Activated CD4-positive, alpha-beta T cell treated with anti-CD3 and anti-CD28 coated beads, Interleukin-2, Interleukin-4, amounts not matched to agents 100 ng/mL and 50 ng/mL, durations not matched to agents 16 hours and 8 hours (primary cell): ENCODE data around the gene NUAK1.
A peak's percentile ranks its signal among the peaks of the same experiment; 100 is the strongest.

Experiments used
- DNase-seq: peaks from one replicate; pipeline ENCODE4 v3.0.0-alpha.2; 2020; ENCODE audit warnings: low spot score

Gene NUAK1

GRCh38 chr12:106082216-106083175 is 56.3 kb downstream of the NUAK1 start:
- no peak for DNase-seq

DNA sequence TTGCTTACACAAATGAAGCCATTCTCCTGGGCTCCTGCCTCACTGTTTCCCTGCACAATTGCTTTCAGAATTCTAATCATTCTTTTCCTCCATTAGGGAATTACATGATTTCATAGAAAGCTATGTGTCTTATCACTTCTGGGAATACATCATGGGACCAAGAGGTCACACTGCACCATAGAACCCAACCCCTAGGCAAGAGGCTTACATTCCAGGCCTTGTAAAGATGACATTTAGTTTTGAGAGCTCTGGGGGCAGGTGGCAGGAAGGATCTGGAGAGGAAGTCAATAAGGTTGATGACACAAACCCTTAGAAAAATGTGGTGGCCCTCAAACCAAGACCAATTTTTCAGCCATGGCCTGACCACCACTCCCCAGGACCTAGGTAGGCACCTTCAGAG is 57.1 kb downstream of the NUAK1 start:
- DNase-seq = no peak

GRCh38 chr12:106080791-106081170 is 58.0 kb downstream of the NUAK1 start:
- no peak for DNase-seq

GRCh38 chr12:106080041-106080790 is 58.5 kb downstream of the NUAK1 start:
- no peak for DNase-seq

- DNase-seq = no peak
These were observed 59.5 kb downstream of the NUAK1 start for GRCh38 chr12:106079148-106079738.

- no peak for DNase-seq
These were observed 60.3 kb downstream of the NUAK1 start for GRCh38 chr12:106078358-106079010.

DNA sequence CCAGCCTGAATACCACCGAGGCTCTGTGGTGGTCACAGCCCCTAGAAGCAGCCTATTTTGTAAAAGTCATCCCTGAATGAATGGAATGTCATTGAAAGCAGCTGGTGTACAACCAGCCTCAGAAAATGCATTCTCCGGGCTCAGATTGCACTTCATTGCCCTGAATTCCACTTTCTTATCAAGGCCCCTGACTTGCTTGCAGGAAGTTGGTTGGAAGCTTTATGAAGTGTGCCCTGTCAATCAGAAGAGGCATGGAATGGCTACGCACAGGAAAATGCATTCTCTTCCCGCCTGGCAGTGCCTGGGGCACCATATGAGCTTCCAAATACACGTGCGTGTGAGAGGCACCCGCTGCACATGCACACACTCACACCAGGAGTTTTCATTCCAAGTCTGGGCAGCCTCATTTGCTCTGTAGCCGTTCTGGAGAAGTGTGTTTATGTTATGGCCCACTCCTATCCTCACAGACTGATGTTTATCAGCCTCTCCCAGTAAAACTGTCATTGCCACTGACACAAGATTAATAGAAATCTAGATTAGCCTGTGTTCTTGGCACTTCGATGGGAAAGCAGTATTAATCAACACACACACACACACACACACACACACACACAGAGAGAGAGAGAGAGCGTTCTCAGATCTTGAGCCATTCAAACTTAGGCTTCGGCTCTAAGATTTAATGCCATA is 63.9 kb downstream of the NUAK1 start:
- no peak for DNase-seq

DNA sequence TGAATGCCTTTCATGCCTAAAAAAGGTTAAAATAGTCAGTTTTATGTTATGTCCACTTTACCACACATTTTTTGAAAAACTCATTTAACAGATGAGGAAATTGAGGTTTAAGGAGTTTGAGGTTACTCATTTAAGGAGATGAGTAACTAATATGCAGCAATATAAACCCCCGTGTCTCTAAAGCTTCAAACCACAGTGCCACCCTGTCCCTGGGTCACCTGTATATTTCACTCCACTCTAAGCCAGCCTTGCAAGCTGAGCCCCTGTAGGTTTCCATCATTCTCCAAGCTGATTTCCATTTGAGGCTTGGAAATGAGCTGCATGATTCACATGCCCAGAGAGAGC is 64.4 kb downstream of the NUAK1 start:
- DNase-seq = peak; percentile 4

DNA sequence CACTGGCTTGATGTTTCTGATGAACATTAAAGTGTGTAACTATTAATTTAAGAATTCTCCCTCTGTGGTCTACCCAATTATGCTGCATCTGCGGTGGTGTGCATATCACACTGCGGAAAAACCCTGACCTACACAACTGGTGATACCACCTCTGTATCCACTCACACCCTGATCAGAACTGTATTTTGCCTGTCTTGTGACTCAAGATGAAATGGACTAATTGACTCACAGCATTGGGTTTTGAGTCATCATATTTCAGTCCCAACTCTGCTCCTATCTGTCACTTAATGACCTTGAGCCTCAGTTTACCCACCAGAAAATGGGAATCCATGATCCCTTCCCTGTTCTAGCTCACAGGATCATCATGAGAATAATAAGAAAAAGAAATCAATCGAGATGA is 65.6 kb downstream of the NUAK1 start:
- peak; percentile 51 for DNase-seq

DNA sequence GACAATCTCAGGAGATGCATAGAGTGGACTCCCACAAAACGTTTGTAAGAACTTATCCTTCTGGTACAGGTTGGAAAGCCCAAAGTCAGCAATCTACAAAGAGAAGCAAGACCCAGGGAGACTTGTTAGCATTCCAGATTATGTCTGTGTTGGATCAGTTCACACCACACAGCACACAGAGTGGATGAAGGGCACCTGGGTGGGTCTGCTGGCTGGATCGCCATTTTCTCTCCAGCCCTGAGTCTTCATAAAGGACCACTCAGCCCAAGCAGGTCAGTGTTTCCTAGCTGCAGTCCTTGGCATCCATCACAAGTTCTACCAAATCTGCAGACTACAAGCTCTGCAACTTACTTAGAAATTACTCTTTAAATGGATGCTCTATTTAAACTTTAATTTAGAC is 66.0 kb downstream of the NUAK1 start:
- no peak for DNase-seq

DNA sequence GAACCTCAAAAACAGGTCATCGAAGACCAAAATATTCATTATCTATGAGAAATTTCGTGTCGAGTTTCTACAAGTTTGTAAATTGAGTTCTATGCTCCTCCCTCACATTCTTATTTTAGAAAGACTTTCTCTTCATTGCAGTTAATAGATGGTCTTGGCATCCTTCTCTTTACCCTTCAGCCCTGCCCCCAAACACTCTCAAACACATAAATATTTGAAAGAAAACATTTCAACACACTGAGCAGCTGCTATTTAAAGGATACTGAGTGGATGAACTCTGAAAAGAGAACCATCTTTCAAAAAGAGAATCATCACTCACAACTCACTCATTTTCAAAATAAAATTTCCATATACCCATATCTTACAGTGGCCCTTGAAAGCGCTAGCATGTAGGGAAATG is 67.1 kb downstream of the NUAK1 start:
- DNase-seq = no peak

- no peak for DNase-seq
These were observed 68.1 kb downstream of the NUAK1 start for GRCh38 chr12:106070611-106071010.

- no peak for DNase-seq
These were observed 68.6 kb downstream of the NUAK1 start for GRCh38 chr12:106070147-106070546.

DNA sequence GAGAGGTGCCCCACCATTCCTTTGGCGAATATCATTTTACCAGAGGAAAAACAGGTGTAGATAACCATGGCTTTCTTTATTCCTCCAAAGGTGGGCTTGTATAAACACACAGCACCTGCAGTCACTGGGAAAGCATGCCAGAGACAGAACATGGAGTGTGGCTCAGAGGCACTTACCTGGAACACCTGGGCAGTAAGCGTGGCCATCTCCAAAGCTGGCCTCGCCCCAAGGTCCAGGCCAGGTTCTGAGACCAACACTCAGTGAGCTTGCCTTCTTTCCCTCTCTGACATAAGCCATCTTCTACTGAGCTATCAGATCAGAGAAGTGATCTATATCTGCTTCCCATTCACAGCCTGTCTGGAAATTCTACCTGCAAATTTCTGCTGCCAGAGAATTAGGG is 70.5 kb downstream of the NUAK1 start:
- no peak for DNase-seq

DNA sequence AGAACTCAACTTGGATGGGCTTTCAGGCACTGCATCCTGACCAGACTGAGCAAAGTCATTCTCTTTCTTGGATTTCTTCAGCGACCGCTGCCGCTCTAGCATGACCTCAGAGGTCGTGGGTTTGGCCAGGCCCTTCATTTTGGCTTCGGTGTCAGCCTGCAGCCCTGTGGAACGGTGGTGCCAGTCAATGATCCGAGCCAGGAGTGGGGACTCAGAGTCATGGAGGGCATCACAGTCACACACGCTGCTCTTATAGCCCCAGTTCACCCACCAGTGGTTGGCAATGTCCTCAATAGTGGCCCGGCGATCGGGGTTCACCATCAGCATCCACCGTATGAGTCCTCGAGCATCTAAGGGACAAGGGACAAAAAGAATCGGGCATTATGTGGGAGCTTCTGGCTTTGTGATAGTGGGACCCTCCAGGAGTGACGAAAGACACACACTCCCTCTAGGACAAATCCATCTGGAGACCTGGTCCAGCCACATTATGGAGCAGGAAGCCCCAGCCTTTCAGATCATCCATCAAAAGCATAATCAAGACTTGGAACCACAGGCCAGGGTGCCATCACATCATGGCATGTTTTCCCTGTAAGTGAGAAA is 71.0 kb downstream of the NUAK1 start:
- no peak for DNase-seq

DNA sequence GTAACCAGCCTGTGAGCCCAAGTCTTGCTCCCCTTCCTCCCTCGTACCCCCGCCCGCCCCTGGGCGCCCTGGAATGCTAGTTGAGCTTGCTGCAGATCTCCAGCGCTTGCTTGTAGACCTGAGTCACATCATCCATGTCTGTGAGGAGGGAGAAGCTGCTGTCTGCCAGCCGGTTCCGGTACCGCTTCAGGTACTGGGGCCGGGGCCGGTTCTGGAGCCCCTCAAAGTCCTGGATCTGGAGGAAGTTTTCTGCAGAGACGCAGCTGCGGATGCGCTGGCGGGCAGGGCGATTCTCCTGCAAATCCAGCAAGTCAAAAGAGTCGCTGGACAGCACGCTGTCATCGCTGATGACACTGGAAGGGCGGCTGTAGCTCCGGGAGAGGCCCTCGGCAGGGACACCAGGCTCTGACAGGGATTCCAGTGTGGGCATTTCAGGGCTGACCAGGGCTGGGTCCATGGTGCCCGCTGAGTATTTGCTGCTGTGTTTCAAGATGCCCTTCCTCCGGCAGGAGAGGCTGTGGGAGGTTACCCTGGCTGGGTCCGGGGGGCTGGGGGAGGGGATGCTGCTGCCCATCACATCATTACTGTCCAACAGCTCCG is 71.9 kb downstream of the NUAK1 start:
- DNase-seq = no peak

- no peak for DNase-seq
These were observed 72.6 kb downstream of the NUAK1 start for GRCh38 chr12:106066051-106066705.

GRCh38 chr12:106065506-106065905 is 73.2 kb downstream of the NUAK1 start:
- DNase-seq = no peak

GRCh38 chr12:106064721-106065021 is 74.1 kb downstream of the NUAK1 start:
- no peak for DNase-seq

GRCh38 chr12:106063826-106064720 is 74.7 kb downstream of the NUAK1 start:
- no peak for DNase-seq
